Measurements from ENCODE around the gene FHIT.

FHIT gene

GRCh38 chr3:59886790-59887189, 1364.5 kb downstream of the FHIT start:
- DNase-seq, result no peak

- no peak for DNase-seq
These were observed 1365.3 kb downstream of the FHIT start for GRCh38 chr3:59885899-59886400.

GRCh38 chr3:59885101-59885500, 1366.2 kb downstream of the FHIT start:
- no peak for DNase-seq

- DNase-seq, result no peak
These were observed 1366.8 kb downstream of the FHIT start for GRCh38 chr3:59884409-59884808.

- no peak for DNase-seq
These were observed 1368.5 kb downstream of the FHIT start for GRCh38 chr3:59882746-59883145.

GRCh38 chr3:59880717-59881116, 1370.5 kb downstream of the FHIT start:
- no peak for DNase-seq

GRCh38 chr3:59879031-59879581, 1372.1 kb downstream of the FHIT start:
- DNase-seq, result no peak

GRCh38 chr3:59878038-59878427, 1373.2 kb downstream of the FHIT start:
- DNase-seq, result no peak

- no peak for DNase-seq
These were observed 1373.8 kb downstream of the FHIT start for GRCh38 chr3:59877263-59878037.

- no peak for DNase-seq
These were observed 1374.7 kb downstream of the FHIT start for GRCh38 chr3:59876533-59877062.

- DNase-seq, result no peak
These were observed 1377.5 kb downstream of the FHIT start for GRCh38 chr3:59873576-59874230.

- DNase-seq, result no peak
These were observed 1379.1 kb downstream of the FHIT start for GRCh38 chr3:59872128-59872527.

GRCh38 chr3:59867185-59868002, 1383.9 kb downstream of the FHIT start:
- peak; percentile 21 for DNase-seq

GRCh38 chr3:59866076-59866475, 1385.2 kb downstream of the FHIT start:
- no peak for DNase-seq

- no peak for DNase-seq
These were observed 1385.9 kb downstream of the FHIT start for GRCh38 chr3:59865351-59865750.

GRCh38 chr3:59862686-59863085, 1388.6 kb downstream of the FHIT start:
- no peak for DNase-seq

- peak; percentile 83 for DNase-seq
These were observed 1393.5 kb downstream of the FHIT start for GRCh38 chr3:59857589-59858346.

- no peak for DNase-seq
These were observed 1394.3 kb downstream of the FHIT start for GRCh38 chr3:59856934-59857460.

- no peak for DNase-seq
These were observed 1397.1 kb downstream of the FHIT start for GRCh38 chr3:59854061-59854709.

- DNase-seq, result no peak
These were observed 1400.8 kb downstream of the FHIT start for GRCh38 chr3:59850417-59850816.

GRCh38 chr3:59845386-59845785, 1405.9 kb downstream of the FHIT start:
- DNase-seq, result no peak
